ENCODE measurements around the gene SMIM24. TPM values are rescaled to one million over a fixed set of nuclear protein-coding genes. Genes with fewer than 3 reads are reported as not detected.
A peak's percentile ranks its signal among the peaks of the same experiment; 100 is the strongest.

The SMIM24 gene
- total and polyA plus RNA-seq, 9 of the 15 experiments (the other 6 are each of a cell fraction or from before 2014, with no cell fraction given) = 0.45 to 12.3 (median 1.4) TPM; not detected in 1

- TF ChIP-seq ZNF184 (CRISPR knock-in tag; IDR thresholded peaks at IDR 0.05) (no peak), EZH2 (IDR thresholded peaks at IDR 0.05; ENCODE audit: borderline replicate concordance, low read depth, low read length) (no peak), TFAP4 (CRISPR knock-in tag; IDR thresholded peaks at IDR 0.05; ENCODE audit: borderline replicate concordance) (peak; percentile 79; the same call in 1 of the 2 replicates), E2F6 (IDR thresholded peaks at IDR 0.05; ENCODE audit: borderline replicate concordance in 1 of 2, extremely low read depth in 1 of 2, insufficient read depth in 1 of 2, insufficient read length in 1 of 2, low read depth in 1 of 2, low read length in 1 of 2, poor library complexity in 1 of 2, severe bottlenecking in 1 of 2) (peak; percentile 25 to 30), CHD2 (IDR thresholded peaks at IDR 0.05; ENCODE audit: low read depth, low read length) (no peak; the same call in 1 of the 2 replicates), TCF7 (IDR thresholded peaks at IDR 0.05; ENCODE audit: borderline replicate concordance) (0 out of 2 replicates have a peak, but pooled peaks have one; percentile 24), TCF15 (CRISPR knock-in tag; IDR thresholded peaks at IDR 0.05) (no peak), SRSF7 (optimal IDR thresholded peaks at IDR 0.05; ENCODE audit: low read depth, low read length) (no peak), ETV6 (IDR thresholded peaks at IDR 0.05; ENCODE audit: borderline replicate concordance in 1 of 2, low read depth in 2 of 2, low read length in 1 of 2) (no peak), ETV6 (CRISPR knock-in tag; IDR thresholded peaks at IDR 0.05; ENCODE audit: borderline replicate concordance) (no peak), FOXO4 (CRISPR knock-in tag; IDR thresholded peaks at IDR 0.05) (0 out of 2 replicates have a peak, but pooled peaks have one; percentile 36), ZNF384 (IDR thresholded peaks at IDR 0.05; ENCODE audit: low read depth, low read length) (no peak), POU5F1 (IDR thresholded peaks at IDR 0.05; ENCODE audit: borderline replicate concordance, low read depth, low read length, partially characterized antibody) (peak; percentile 48), CBFA2T2 (conservative IDR thresholded peaks at IDR 0.05) (no peak), CBX5 (IDR thresholded peaks at IDR 0.05; ENCODE audit: borderline replicate concordance, low read depth) (no peak), MAFF (IDR thresholded peaks at IDR 0.05; ENCODE audit: low read length) (no peak), CBX2 (IDR thresholded peaks at IDR 0.05; ENCODE audit: insufficient read depth, low read length, poor library complexity, severe bottlenecking) (no peak), HNRNPLL (IDR thresholded peaks at IDR 0.05; ENCODE audit: low read depth, low read length, poor library complexity, severe bottlenecking) (no peak), FOXP4 (CRISPR knock-in tag; IDR thresholded peaks at IDR 0.05; ENCODE audit: borderline replicate concordance) (no peak), HIVEP1 (CRISPR knock-in tag; IDR thresholded peaks at IDR 0.05) (no peak), MEF2A (IDR thresholded peaks at IDR 0.05; ENCODE audit: control insufficient read depth, low read depth, low read length) (no peak)
Observed at GRCh38 chr19:3505598-3506383, 25.5 kb upstream of the SMIM24 start, which contains the start of gene FZR1 (continued).
